ENCODE measurements around the gene MAP3K12.

MAP3K12 gene

GRCh38 chr12:53508534-53509170 lies 9.4 kb upstream of the MAP3K12 start:
- DNase-seq, result peak; percentile 91

GRCh38 chr12:53507603-53507885 lies 8.3 kb upstream of the MAP3K12 start:
- no peak for DNase-seq

GRCh38 chr12:53506881-53507602 lies 7.8 kb upstream of the MAP3K12 start, which contains the start of gene NPFF:
Gene NPFF (minus strand): TSS chr12:53507484. CDS start chr12:53507474, 10 bp downstream.
- DNase-seq, result no peak

- no peak for DNase-seq
Observed at GRCh38 chr12:53506450-53506785, 7.2 kb upstream of the MAP3K12 start.

- DNase-seq, result no peak
Observed at GRCh38 chr12:53505555-53506449, 6.5 kb upstream of the MAP3K12 start.

- DNase-seq, result no peak
Observed at GRCh38 chr12:53505086-53505485, 5.8 kb upstream of the MAP3K12 start.

- DNase-seq, result no peak
Observed at GRCh38 chr12:53504004-53504920, 5.0 kb upstream of the MAP3K12 start.

- DNase-seq, result no peak
Observed at GRCh38 chr12:53502983-53503728, 3.9 kb upstream of the MAP3K12 start.

- no peak for DNase-seq
Observed at GRCh38 chr12:53502331-53502730, 3.1 kb upstream of the MAP3K12 start.

- DNase-seq, result no peak
Observed at GRCh38 chr12:53501615-53502181, 2.4 kb upstream of the MAP3K12 start.

GRCh38 chr12:53500776-53501614 lies 1.7 kb upstream of the MAP3K12 start, which contains the start of gene TARBP2:
Gene TARBP2 (plus strand): TSS chr12:53501283. CDS start chr12:53501409, 126 bp downstream.
- peak; percentile 100 for DNase-seq

- peak; percentile 84 for DNase-seq
Observed at GRCh38 chr12:53500142-53500775, 1.0 kb upstream of the MAP3K12 start.

- DNase-seq, result no peak
Observed at GRCh38 chr12:53498235-53498630, 1.0 kb downstream of the MAP3K12 start.

- DNase-seq, result no peak
Observed at GRCh38 chr12:53497461-53497860, 1.8 kb downstream of the MAP3K12 start.

- DNase-seq, result no peak
Observed at GRCh38 chr12:53496752-53497032, 2.6 kb downstream of the MAP3K12 start.

- DNase-seq, result no peak
Observed at GRCh38 chr12:53495903-53496751, 3.1 kb downstream of the MAP3K12 start.

GRCh38 chr12:53493610-53494391 lies 5.5 kb downstream of the MAP3K12 start:
- no peak for DNase-seq

GRCh38 chr12:53492830-53493609 lies 6.2 kb downstream of the MAP3K12 start:
- DNase-seq, result peak; percentile 94
